Fibroblast of gingiva (primary cell): ENCODE results near the gene GAREM1.
"Not testable (repeated sequence)": the region's sequence is repeated elsewhere in the genome, so short reads cannot be mapped to it uniquely, and the experiment has no call there.

Source experiments
- DNase-seq: peaks from one replicate; pipeline ENCODE4 v3.0.0-alpha.2; 2011; ENCODE audit warnings: low read depth

The GAREM1 gene

GRCh38 chr18:32470714-32471633 is at the start of gene GAREM1:
Gene GAREM1, minus strand, starts transcription at chr18:32470882. Its CDS starts 454 bp downstream, at chr18:32470428.
- peak; percentile 98 for DNase-seq

GRCh38 chr18:32511147-32511546 is 40.5 kb upstream of the GAREM1 start:
- no peak for DNase-seq

GRCh38 chr18:32509111-32509510 is 38.4 kb upstream of the GAREM1 start:
- no peak for DNase-seq

- DNase-seq, result no peak
Measured at GRCh38 chr18:32507093-32507492, 36.4 kb upstream of the GAREM1 start.

- no peak for DNase-seq
Measured at GRCh38 chr18:32502014-32502413, 31.3 kb upstream of the GAREM1 start.

- not testable (repeated sequence) for DNase-seq
Measured at GRCh38 chr18:32501242-32501641, 30.6 kb upstream of the GAREM1 start.

GRCh38 chr18:32483002-32483401 is 12.3 kb upstream of the GAREM1 start:
- DNase-seq, result no peak

- DNase-seq, result no peak
Measured at GRCh38 chr18:32482117-32482516, 11.4 kb upstream of the GAREM1 start.

- DNase-seq, result no peak
Measured at GRCh38 chr18:32480581-32480980, 9.9 kb upstream of the GAREM1 start.

- DNase-seq, result no peak
Measured at GRCh38 chr18:32478807-32479206, 8.1 kb upstream of the GAREM1 start.

GRCh38 chr18:32478317-32478716 is 7.6 kb upstream of the GAREM1 start:
- DNase-seq, result no peak

- no peak for DNase-seq
Measured at GRCh38 chr18:32476106-32476505, 5.4 kb upstream of the GAREM1 start.

- not testable (repeated sequence) for DNase-seq
Measured at GRCh38 chr18:32475069-32475468, 4.4 kb upstream of the GAREM1 start.

GRCh38 chr18:32473325-32473724 is 2.6 kb upstream of the GAREM1 start:
- no peak for DNase-seq

- DNase-seq, result no peak
Measured at GRCh38 chr18:32472841-32473240, 2.2 kb upstream of the GAREM1 start.

- no peak for DNase-seq
Measured at GRCh38 chr18:32470460-32470713, 295 bp downstream of the GAREM1 start.

- peak; percentile 42 for DNase-seq
Measured at GRCh38 chr18:32469691-32470459, 807 bp downstream of the GAREM1 start.

- peak; percentile 43 for DNase-seq
Measured at GRCh38 chr18:32469190-32469651, 1.5 kb downstream of the GAREM1 start.

- no peak for DNase-seq
Measured at GRCh38 chr18:32468147-32468845, 2.4 kb downstream of the GAREM1 start.

GRCh38 chr18:32461709-32462272 is 8.9 kb downstream of the GAREM1 start:
- no peak for DNase-seq

- DNase-seq, result no peak
Measured at GRCh38 chr18:32460171-32460731, 10.4 kb downstream of the GAREM1 start.
